HG03460 (cell line): Measurements from ENCODE around the gene SERPINA12.
A peak's percentile ranks its signal among the peaks of the same experiment; 100 is the strongest.
"Not testable (repeated sequence)": the region's sequence is repeated elsewhere in the genome, so short reads cannot be mapped to it uniquely, and the experiment has no call there.

ENCODE experiments used
- ATAC-seq: cut with Tn5 transposase; IDR thresholded peaks from one replicate; pipeline ENCODE4 v1.9.1; 2021; ENCODE audit not compliant: unreplicated experiment

The SERPINA12 gene

GRCh38 chr14:94494085-94494484 is 15.2 kb downstream of the SERPINA12 start:
- no peak for ATAC-seq

GRCh38 chr14:94491511-94491910 is 17.8 kb downstream of the SERPINA12 start:
- no peak for ATAC-seq

GRCh38 chr14:94489336-94489735 is 19.9 kb downstream of the SERPINA12 start:
- ATAC-seq: no peak

GRCh38 chr14:94486883-94487282 is 22.4 kb downstream of the SERPINA12 start:
- no peak for ATAC-seq

GRCh38 chr14:94485944-94486841 is 23.1 kb downstream of the SERPINA12 start:
- no peak for ATAC-seq

GRCh38 chr14:94484481-94484880 is 24.8 kb downstream of the SERPINA12 start:
- no peak for ATAC-seq

- ATAC-seq: no peak
These were observed 25.5 kb downstream of the SERPINA12 start for GRCh38 chr14:94483729-94484275.

GRCh38 chr14:94483071-94483451 is 26.2 kb downstream of the SERPINA12 start:
- ATAC-seq: no peak

- ATAC-seq: not testable (repeated sequence)
These were observed 26.9 kb downstream of the SERPINA12 start for GRCh38 chr14:94482132-94483070.

GRCh38 chr14:94481468-94482131 is 27.7 kb downstream of the SERPINA12 start:
- ATAC-seq: peak; percentile 43

GRCh38 chr14:94480809-94481208 is 28.5 kb downstream of the SERPINA12 start:
- no peak for ATAC-seq

- no peak for ATAC-seq
These were observed 30.8 kb downstream of the SERPINA12 start for GRCh38 chr14:94478420-94478819.

- ATAC-seq: no peak
These were observed 33.2 kb downstream of the SERPINA12 start, which contains the start of gene SERPINA9 for GRCh38 chr14:94476023-94476422. Gene SERPINA9, minus strand, starts transcription at chr14:94476197. Its CDS starts 6,357 bp downstream, at chr14:94469840.

- no peak for ATAC-seq
These were observed 34.7 kb downstream of the SERPINA12 start for GRCh38 chr14:94474581-94475031.

GRCh38 chr14:94473666-94474410 is 35.4 kb downstream of the SERPINA12 start:
- no peak for ATAC-seq

GRCh38 chr14:94472842-94473241 is 36.4 kb downstream of the SERPINA12 start:
- ATAC-seq: no peak

- no peak for ATAC-seq
These were observed 38.2 kb downstream of the SERPINA12 start for GRCh38 chr14:94471045-94471444.

- no peak for ATAC-seq
These were observed 39.0 kb downstream of the SERPINA12 start for GRCh38 chr14:94470311-94470710.

- no peak for ATAC-seq
These were observed 40.0 kb downstream of the SERPINA12 start for GRCh38 chr14:94469261-94469660.
